HG03064 (cell line): ENCODE data around the gene FOXL1.
"Not testable (repeated sequence)": the region's sequence is repeated elsewhere in the genome, so short reads cannot be mapped to it uniquely, and the experiment has no call there.

Source experiments
- ATAC-seq: cut with Tn5 transposase; IDR thresholded peaks from one replicate; pipeline ENCODE4 v1.9.1; 2021; ENCODE audit warnings: low read depth; ENCODE audit not compliant: unreplicated experiment

The FOXL1 gene

GRCh38 chr16:86579268-86580062 lies 1.1 kb downstream of the FOXL1 start:
- no peak for ATAC-seq

DNA sequence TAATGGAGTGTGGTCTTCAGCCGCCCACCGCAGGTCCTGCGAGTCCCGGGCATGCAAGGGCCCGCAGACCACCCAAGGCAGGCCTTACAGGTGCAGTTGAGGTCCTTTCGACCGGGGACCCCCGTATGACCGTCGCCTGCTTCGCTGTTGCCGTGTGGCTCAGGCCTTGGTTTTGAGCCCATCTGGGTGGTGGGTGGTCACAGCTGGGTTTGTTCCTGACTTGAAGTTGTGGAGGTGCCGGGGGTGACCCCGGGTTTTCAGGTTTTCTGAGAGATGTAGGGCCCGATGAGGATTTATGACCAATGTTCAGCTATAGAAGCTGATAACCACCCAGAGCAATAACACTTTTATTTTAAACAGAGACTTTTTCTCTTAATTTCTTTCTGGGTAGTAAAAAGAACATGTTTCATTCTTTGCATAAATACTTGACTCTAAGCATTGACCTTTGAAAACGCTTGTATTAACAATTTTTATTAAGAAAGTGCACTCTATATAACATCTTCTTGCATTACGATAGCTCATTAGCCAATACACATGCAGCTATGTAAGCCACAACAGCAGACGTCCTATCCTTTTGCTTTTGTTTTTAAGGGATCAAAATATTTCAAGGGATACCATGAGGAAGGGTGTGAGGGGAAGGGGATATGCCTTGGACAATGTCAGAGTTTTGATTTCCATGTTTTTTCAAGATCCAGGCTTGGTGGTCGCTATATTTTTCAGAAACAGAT lies 1.9 kb downstream of the FOXL1 start:
- ATAC-seq, result no peak

DNA sequence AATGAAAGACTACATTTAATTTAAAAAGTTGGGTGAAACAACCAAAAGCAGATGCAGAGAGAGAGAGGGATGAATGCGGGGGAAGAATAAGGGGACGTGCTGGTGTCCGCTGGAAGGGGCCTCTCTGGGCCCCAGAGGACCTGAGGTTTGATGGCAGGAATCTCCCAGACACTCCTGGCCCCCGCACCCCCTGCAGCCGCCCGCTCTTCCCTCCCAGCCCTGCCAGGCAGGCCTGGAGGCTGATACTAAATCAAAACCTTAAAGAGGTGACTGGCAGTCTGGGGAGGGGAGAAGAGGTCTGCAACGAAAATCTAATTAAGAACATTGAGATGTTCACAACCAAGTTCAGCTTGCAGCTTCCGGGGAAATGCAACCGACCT lies 2.4 kb downstream of the FOXL1 start:
- no peak for ATAC-seq

- no peak for ATAC-seq
These were observed 3.1 kb downstream of the FOXL1 start for GRCh38 chr16:86581458-86581857.

- no peak for ATAC-seq
These were observed 5.8 kb downstream of the FOXL1 start for GRCh38 chr16:86584071-86584685.

DNA sequence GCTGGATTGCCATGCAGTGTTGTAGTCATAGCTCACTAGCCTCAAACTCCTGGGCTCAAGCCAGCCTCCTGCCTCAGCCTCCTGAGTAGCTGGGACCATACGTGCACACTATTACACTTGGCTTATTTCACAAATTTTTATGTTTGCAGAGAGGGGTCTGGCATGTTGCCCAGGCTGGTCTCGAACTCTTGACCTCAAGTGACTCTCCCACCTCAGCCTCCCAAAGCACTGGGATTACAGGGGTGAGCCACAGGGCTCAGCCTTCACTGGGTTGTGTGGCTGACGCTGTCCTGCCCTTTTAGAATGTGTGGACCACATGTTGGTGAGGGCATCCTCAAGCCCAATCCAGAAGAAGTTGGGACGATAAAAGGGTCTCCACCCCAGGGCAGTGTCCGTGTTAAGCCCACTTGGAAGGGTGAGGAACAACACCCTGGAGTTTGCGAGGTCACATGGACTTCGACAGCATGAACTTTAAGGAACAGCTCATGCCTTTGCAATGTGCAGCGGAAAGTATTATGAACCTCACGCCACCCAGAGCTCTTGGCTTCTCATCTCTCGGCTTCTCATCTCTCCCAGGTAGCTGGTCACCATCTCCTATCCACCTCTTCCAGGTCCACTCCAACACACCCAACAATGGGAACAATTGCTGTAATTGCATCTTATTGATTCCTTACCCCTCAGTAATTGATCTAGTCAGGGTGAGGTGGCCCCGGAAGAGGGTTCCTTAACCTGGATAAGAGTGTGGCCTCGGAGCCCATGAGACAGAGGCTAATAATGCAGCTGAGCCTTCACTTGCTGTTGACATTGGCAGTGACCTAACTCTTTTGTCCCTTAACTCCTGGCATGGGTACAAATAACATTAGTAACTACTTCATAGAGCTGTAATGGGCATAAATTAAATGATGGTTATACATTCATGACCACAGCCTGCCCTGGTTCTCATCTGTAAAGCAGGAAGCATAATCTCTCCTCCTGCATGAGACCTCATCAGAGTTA lies 6.7 kb downstream of the FOXL1 start:
- ATAC-seq, result no peak

- no peak for ATAC-seq
These were observed 7.7 kb downstream of the FOXL1 start for GRCh38 chr16:86585821-86586611.

DNA sequence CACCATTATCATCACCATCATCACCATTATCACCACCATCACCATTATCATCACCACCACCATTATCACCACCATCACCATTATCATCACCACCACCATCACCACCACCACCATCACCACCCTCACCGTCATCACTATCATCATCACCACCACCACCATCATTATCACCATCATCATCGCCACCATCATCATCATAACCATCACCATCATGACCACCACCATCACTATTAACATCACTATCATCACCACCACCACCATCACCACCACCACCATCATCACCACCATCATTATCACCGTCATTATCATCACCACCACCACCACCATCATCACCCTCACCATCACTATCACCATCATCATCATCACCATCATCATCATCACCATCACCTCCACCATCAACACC lies 9.1 kb downstream of the FOXL1 start:
- ATAC-seq, result no peak

DNA sequence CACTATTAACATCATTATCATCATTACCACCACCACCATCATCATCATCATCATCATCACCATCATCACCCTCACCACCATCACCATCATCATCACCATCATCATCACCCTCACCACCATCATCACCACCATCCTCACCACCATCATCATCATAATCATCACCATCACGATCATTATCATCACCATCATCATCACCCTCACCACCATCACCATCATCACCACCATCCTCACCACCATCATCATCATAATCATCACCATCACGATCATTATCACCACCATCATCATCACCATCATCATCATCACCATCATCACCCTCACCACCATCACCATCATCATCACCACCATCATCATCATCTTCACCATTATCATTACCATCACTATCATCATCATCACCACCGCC lies 9.6 kb downstream of the FOXL1 start:
- ATAC-seq, result not testable (repeated sequence)

DNA sequence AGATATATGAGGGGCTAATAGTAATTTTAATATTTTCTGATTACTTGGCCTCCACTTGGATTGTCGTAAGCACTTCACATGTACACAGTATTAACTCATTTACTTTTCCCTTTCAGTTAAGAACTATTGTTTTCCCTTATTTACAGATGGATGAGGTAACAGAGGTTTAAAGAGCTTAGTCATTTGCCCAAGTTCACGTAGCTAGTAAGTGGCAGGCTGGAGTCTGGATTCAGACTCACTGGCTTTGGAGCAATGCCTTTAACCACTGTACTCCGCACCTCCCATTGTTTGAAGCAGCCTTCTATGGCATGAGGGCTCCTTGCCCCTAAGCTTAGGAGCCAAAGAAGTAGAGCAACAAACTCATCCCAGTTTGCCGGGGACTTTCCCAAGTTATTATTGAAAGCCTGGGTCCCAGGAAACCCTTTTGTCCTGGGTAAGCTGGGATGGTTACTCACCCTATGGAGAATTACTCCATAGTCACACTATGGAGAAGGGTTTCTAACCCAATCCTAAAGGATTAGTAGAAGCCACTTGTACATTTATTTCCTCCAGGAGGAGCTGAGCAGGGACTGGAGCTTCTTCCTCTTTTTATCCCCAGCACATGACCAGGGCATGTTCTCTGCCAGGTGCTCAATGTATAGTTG lies 12.3 kb downstream of the FOXL1 start:
- ATAC-seq, result no peak

- ATAC-seq, result no peak
These were observed 12.9 kb downstream of the FOXL1 start for GRCh38 chr16:86591270-86591669.

GRCh38 chr16:86593913-86594620 lies 15.7 kb downstream of the FOXL1 start:
- no peak for ATAC-seq

DNA sequence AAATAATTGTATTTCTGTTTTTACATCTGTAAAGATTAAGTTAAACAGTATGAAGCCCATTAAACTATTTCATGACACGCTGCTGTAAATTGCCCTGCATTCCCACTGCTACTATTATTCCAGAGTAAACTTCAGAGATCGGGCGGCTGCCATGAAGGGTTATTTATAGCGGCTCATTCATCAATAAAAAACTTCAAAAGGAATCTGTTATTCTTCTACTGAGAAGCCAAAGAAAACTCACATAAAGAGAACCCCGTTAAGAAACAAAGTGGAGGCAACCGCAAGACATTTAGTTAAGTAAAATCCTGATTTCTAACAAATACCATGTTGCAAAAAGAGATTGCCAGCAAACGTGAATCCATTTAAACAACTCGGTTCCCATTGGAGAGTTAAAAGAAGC lies 16.4 kb downstream of the FOXL1 start:
- ATAC-seq, result no peak

DNA sequence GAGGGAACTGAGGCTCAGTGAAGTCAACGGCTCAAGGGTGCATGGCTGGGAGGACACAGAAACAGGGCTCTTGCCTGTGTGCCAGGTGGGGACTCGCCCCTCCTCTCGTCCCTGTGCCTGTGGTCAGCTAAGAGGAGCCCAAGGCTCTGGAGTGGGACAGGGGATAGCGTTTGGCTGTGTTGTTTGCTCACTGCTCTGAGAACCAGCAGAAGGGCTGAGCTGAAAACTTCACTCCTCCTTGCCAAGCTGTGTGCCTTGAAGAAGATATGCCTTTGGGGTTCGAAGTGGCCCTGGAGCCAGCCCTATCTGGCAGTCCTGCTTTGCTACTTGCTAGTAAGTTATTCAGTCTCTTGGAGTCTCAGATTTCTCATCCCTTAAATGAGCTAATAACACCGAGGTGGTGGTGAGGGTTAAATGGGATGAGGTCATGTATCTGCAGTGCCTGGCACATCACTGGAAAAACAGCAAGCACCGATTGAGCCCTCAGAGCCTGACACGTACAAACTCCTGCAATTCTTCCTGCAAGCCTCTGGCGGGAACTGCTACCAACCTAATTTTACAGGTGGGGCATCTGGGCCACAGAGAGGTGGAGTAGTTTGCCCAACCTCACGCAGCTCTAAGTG lies 17.7 kb downstream of the FOXL1 start:
- ATAC-seq, result no peak

GRCh38 chr16:86597126-86597879 lies 19.0 kb downstream of the FOXL1 start:
- no peak for ATAC-seq

DNA sequence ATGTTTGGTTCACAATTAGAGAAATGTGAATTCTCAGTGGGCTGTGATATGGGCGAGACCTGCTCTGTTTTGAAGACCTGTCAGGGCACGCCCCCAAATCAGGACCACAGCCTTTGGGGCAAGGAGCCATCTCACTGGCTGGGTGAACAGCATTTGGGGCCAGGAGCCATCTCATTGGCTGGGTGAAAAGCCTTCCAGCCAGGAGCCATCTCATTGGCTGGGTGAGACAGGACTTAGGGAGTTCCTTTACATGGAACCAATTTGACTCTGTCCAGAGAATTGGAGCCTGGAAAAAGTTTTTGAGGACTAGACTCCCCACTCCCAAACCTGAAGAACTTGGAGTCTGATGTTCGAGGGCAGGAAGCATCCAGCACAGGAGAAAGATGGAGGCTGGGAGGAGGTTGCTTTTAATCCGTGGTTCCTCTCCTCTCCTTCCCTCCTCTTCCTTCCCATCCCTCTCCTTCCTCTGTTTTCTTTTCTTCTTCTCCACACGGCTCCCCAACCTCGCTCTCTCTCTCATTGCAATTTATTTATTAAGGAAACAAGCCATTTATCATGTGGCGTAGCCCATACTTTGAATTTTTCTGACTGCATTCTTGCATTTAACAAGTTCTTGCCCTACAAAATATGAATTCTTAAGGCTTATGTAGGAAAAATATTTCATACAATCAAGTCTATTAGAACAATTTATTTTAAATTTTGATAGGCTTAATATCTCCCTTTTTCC lies 19.7 kb downstream of the FOXL1 start:
- no peak for ATAC-seq
